ENCODE results near the gene ABCB1. TPM values are rescaled to one million over a fixed set of nuclear protein-coding genes. Genes with fewer than 3 reads are reported as not detected.

Gene ABCB1
- polyA plus RNA-seq, 1 donor (not counting 4 experiments of a cell fraction or from before 2014, with no cell fraction given): 0.13 TPM

- FAIRE-seq: peak; percentile 29
- H2AFZ ChIP-seq (ENCODE audit: control insufficient read depth, low read length): peak overlapping the region; percentile 7
- no peaks in the 10 kb centered on the region for H3K9me3 ChIP-seq (ENCODE audit: control insufficient read depth, low read depth, low read length)
- H3K27ac ChIP-seq (ENCODE audit: control insufficient read depth, insufficient read depth, low read length): no peak overlapping the region
- TF ChIP-seq CTCF (optimal IDR thresholded peaks at IDR 0.05 in 1 of 3, IDR thresholded peaks at IDR 0.05 in 1 of 3, conservative IDR thresholded peaks at IDR 0.05 in 1 of 3; ENCODE audit: extremely low read depth in 1 of 3, insufficient read depth in 2 of 3, low read length in 3 of 3): peak; percentile 57 to 84 (median 76)
- TF ChIP-seq EZH2 (IDR thresholded peaks at IDR 0.05; ENCODE audit: low read length): no peak
- H3K4me1 ChIP-seq (ENCODE audit: control insufficient read depth, extremely low read depth, insufficient read depth, low read length): no peaks in the 10 kb centered on the region
- no peaks in the 10 kb centered on the region for H4K20me1 ChIP-seq (ENCODE audit: control insufficient read depth, extremely low read depth, insufficient read depth, low read length)
- no peak overlapping the region for H3K4me3 ChIP-seq (ENCODE audit: control insufficient read depth in 2 of 3, extremely low read depth in 1 of 3, insufficient read depth in 2 of 3, low read depth in 1 of 3, low read length in 3 of 3)
- dilution Hi-C loops (cut with MboI; ENCODE audit: extremely low pct_ligation_motif_present, low sequenced_read_pairs): no loop called here
- H3K36me3 ChIP-seq (ENCODE audit: control insufficient read depth in 2 of 2, extremely low read depth in 1 of 2, insufficient read depth in 2 of 2, low read length in 2 of 2): no peaks in the 10 kb centered on the region
- DNase-seq (ENCODE audit: low read depth, low spot score): no peak
- no peak overlapping the region for H3K4me2 ChIP-seq (ENCODE audit: control insufficient read depth, extremely low read depth, insufficient read depth, low read depth, low read length)
- H3K9ac ChIP-seq (ENCODE audit: control insufficient read depth, extremely low read depth, insufficient read depth, low read length): no peak overlapping the region
- H3K79me2 ChIP-seq (ENCODE audit: control insufficient read depth, insufficient read depth, low read length): no peaks in the 10 kb centered on the region
- no peaks in the 10 kb centered on the region for H3K27me3 ChIP-seq (ENCODE audit: control insufficient read depth, extremely low read depth, insufficient read depth, low read length)
- H3K9me1 ChIP-seq (ENCODE audit: control insufficient read depth, extremely low read depth, insufficient read depth, low read length): no peaks in the 10 kb centered on the region
These were observed 36.3 kb downstream of the ABCB1 start for GRCh38 chr7:87564296-87564963.

- H3K4me1 ChIP-seq (ENCODE audit: control insufficient read depth, extremely low read depth, insufficient read depth, low read length): no peaks in the 10 kb centered on the region
- no peak for TF ChIP-seq CTCF (optimal IDR thresholded peaks at IDR 0.05 in 1 of 3, IDR thresholded peaks at IDR 0.05 in 1 of 3, conservative IDR thresholded peaks at IDR 0.05 in 1 of 3; ENCODE audit: extremely low read depth in 1 of 3, insufficient read depth in 2 of 3, low read length in 3 of 3)
- no peak for TF ChIP-seq EZH2 (IDR thresholded peaks at IDR 0.05; ENCODE audit: low read length)
- dilution Hi-C loops (cut with MboI; ENCODE audit: extremely low pct_ligation_motif_present, low sequenced_read_pairs): no loop called here
- H3K4me2 ChIP-seq (ENCODE audit: control insufficient read depth, extremely low read depth, insufficient read depth, low read depth, low read length): no peak overlapping the region
- H3K36me3 ChIP-seq (ENCODE audit: control insufficient read depth in 2 of 2, extremely low read depth in 1 of 2, insufficient read depth in 2 of 2, low read length in 2 of 2): no peaks in the 10 kb centered on the region
- no peak for DNase-seq (ENCODE audit: low read depth, low spot score)
- no peaks in the 10 kb centered on the region for H3K27me3 ChIP-seq (ENCODE audit: control insufficient read depth, extremely low read depth, insufficient read depth, low read length)
- no peaks in the 10 kb centered on the region for H3K79me2 ChIP-seq (ENCODE audit: control insufficient read depth, insufficient read depth, low read length)
- H2AFZ ChIP-seq (ENCODE audit: control insufficient read depth, low read length): no peak overlapping the region
- H3K9me3 ChIP-seq (ENCODE audit: control insufficient read depth, low read depth, low read length): no peaks in the 10 kb centered on the region
- H3K27ac ChIP-seq (ENCODE audit: control insufficient read depth, insufficient read depth, low read length): no peak overlapping the region
- no peak for FAIRE-seq
- no peaks in the 10 kb centered on the region for H3K9me1 ChIP-seq (ENCODE audit: control insufficient read depth, extremely low read depth, insufficient read depth, low read length)
- H4K20me1 ChIP-seq (ENCODE audit: control insufficient read depth, extremely low read depth, insufficient read depth, low read length): no peaks in the 10 kb centered on the region
- no peak overlapping the region for H3K4me3 ChIP-seq (ENCODE audit: control insufficient read depth in 2 of 3, extremely low read depth in 1 of 3, insufficient read depth in 2 of 3, low read depth in 1 of 3, low read length in 3 of 3)
- H3K9ac ChIP-seq (ENCODE audit: control insufficient read depth, extremely low read depth, insufficient read depth, low read length): no peak overlapping the region
These were observed 39.0 kb downstream of the ABCB1 start for GRCh38 chr7:87561702-87562101.

All from keratinocyte (primary cell).